ENCODE measurements around the gene OTOG.

Gene OTOG

DNA sequence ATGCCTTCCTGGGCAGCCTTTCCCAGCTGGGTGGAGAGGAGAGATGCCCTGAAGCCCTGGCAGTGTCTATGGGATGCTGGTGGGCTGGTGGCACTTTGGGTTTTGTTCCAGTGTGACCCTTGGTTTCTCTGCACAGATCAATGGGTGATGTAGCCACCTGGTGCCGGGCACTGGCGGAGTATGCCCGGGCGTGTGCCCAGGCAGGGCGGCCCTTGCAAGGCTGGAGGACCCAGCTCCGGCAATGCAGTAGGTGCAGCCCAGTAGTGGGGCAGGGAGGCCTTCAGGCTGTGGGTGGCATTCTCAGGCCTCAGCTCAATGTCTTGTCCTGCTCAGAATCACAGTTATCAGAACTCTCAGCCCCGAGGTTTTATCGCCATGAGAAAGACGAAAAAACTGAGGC is 11.9 kb downstream of the OTOG start:
- TF ChIP-seq, protein P1, sequence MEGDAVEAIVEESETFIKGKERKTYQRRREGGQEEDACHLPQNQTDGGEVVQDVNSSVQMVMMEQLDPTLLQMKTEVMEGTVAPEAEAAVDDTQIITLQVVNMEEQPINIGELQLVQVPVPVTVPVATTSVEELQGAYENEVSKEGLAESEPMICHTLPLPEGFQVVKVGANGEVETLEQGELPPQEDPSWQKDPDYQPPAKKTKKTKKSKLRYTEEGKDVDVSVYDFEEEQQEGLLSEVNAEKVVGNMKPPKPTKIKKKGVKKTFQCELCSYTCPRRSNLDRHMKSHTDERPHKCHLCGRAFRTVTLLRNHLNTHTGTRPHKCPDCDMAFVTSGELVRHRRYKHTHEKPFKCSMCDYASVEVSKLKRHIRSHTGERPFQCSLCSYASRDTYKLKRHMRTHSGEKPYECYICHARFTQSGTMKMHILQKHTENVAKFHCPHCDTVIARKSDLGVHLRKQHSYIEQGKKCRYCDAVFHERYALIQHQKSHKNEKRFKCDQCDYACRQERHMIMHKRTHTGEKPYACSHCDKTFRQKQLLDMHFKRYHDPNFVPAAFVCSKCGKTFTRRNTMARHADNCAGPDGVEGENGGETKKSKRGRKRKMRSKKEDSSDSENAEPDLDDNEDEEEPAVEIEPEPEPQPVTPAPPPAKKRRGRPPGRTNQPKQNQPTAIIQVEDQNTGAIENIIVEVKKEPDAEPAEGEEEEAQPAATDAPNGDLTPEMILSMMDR (IDR thresholded peaks at IDR 0.05; ENCODE audit: extremely low read depth, insufficient read depth, missing control alignments) = no peak
- in situ Hi-C loops (cut with MboI; ENCODE audit: low pct_unique_long_range_greater_than_20kb, low sequenced_read_pairs, unreplicated experiment) = no loop called here
- DNase-seq (ENCODE audit: low spot score) = no peak

DNA sequence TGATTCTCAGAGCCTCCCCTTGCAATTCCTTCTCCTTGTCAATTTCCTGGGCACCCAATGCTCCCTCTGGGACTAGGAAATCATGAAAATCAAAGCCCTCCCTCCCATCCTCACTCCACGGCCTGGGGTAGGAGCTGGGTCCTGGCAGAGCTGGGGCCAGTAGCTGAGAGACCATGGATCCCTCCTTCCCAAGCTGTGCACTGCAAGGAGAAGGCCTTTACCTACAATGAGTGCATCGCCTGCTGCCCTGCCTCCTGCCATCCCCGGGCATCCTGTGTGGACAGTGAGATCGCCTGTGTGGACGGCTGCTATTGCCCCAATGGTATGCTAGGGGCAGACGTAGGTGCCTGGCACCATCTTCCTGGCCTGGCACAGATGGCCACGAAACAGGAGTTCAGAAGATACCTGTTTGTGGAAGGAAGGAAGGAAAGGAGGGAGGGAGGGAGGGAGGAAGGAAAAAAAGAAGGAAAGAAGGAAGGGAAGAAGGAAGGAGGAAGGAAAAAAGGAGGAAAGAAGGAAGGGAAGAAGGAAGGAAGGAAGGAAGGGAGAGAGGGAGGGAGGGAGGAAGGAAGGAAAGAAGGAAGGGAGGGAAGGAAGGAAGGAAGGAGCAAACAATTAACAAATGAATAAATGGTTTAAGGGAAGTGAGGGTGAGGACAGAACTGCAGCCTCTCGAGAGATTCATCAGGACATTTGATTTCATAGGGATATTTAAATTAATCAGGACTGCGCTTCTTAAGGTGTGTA is 12.5 kb downstream of the OTOG start:
- TF ChIP-seq, protein P1 (IDR thresholded peaks at IDR 0.05; ENCODE audit: extremely low read depth, insufficient read depth, missing control alignments) = no peak
- DNase-seq (ENCODE audit: low spot score) = no peak
- in situ Hi-C loops (cut with MboI; ENCODE audit: low pct_unique_long_range_greater_than_20kb, low sequenced_read_pairs, unreplicated experiment) = no loop called here

DNA sequence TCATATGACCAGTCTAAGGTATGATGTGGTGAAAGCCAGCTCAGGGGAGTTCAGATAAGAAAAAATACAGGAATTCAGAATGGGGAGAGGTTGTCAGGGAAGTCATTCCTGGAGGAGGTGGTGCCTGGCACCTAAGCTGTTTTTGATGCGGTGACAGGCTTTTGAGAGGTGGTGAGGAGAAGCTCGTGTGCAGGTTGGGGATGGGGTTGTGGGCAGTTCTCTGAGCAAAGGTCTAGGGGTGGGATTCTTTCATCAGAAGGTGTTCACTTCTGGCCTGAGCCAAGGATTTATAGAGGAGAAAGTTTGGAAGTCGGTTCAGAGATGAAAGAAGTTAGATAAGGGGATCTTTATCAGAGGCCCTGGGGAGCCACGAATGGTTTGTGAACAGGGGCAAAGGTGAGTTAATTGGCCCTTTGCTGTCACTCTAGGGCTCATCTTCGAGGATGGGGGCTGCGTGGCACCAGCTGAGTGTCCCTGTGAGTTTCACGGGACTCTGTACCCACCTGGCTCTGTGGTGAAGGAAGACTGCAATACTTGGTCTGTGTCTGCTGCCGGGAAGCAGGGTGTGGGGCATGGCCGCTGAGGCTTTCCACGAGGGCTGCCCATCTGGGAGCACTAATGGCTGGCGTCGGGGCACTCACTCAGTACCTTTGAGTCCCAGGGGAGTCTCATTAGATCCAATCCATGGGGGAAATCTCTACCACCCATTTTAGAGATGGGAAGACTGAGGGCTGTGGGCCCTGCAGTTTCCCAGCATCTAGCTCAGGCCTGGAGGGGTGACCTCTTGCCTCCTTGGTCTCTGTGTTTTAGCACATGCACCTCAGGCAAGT is 13.4 kb downstream of the OTOG start:
- TF ChIP-seq, protein P1 (IDR thresholded peaks at IDR 0.05; ENCODE audit: extremely low read depth, insufficient read depth, missing control alignments) = no peak
- in situ Hi-C loops (cut with MboI; ENCODE audit: low pct_unique_long_range_greater_than_20kb, low sequenced_read_pairs, unreplicated experiment) = no loop called here
- no peak for DNase-seq (ENCODE audit: low spot score)

DNA sequence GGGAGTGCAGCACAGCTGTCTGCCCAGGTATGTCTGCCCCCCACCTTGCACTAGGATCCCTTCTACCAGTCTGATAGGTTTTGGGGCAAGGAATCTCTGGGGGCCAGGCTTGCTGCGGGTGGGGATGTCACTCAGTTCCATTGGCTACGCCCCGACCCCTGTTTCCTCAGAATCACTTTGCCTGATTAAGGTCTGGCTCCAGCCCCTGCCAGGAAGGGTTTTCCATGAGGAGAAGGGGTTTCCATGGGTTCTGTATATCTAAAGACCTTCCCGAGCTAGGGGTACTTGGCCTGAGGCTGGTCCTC is 14.0 kb downstream of the OTOG start:
- DNase-seq (ENCODE audit: low spot score) = no peak
- TF ChIP-seq, protein P1 (IDR thresholded peaks at IDR 0.05; ENCODE audit: extremely low read depth, insufficient read depth, missing control alignments) = no peak
- in situ Hi-C loops (cut with MboI; ENCODE audit: low pct_unique_long_range_greater_than_20kb, low sequenced_read_pairs, unreplicated experiment) = no loop called here

DNA sequence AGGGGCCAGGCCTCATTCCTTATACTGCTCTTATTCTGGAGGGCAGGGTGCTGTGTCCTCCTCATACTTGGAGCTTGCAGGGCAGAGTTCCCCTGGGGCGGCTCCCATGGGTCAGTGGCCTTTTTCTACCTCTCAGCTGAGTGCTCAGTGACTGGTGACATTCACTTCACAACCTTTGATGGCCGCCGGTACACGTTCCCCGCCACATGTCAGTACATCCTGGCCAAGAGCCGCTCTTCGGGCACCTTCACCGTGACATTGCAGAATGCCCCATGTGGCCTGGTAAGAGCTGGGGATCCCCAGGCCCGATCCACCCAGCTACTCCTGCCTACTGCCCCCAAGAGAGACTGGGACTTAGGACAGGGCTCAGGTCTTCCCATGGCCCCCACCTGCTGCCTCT is 14.5 kb downstream of the OTOG start:
- TF ChIP-seq, protein P1 (IDR thresholded peaks at IDR 0.05; ENCODE audit: extremely low read depth, insufficient read depth, missing control alignments) = no peak
- in situ Hi-C loops (cut with MboI; ENCODE audit: low pct_unique_long_range_greater_than_20kb, low sequenced_read_pairs, unreplicated experiment) = no loop called here
- no peak for DNase-seq (ENCODE audit: low spot score)

DNA sequence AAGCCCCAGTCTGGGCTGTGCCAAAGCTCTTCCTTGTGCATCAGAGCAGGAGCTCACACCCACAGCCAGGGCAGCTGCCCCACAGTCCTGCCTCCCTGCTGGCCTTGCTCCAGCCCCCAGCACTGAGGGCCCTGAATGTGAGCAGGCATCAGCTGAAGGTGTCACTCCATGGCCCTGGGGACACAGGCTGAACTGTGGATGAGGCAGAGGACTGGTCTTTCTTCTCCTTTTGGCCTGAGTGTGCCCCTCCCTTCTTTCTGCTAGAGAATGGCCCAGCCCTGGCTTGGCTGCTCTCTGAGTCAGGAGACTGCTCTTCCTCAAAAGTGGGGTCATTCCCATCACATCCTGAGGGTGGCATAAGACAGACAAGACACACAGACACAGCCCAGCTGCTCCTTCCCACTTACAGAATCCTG is 16.2 kb downstream of the OTOG start:
- in situ Hi-C loops (cut with MboI; ENCODE audit: low pct_unique_long_range_greater_than_20kb, low sequenced_read_pairs, unreplicated experiment) = no loop called here
- TF ChIP-seq, protein P1 (IDR thresholded peaks at IDR 0.05; ENCODE audit: extremely low read depth, insufficient read depth, missing control alignments) = no peak
- no peak for DNase-seq (ENCODE audit: low spot score)
